Upper lobe of left lung (tissue), 4 donors: Measurements from ENCODE around the gene KCNIP3.

ENCODE experiments used
- POLR2A ChIP-seq, 4 donors: fragments of 450-650 bp; IDR thresholded peaks; one replicate each; pipeline ENCODE4 v1.5.1; 2016 to 2017; ENCODE audit warnings: antibody characterized with exemption in 4 of 4, mild to moderate bottlenecking in 2 of 4
- TF ChIP-seq, protein P1 (sequence below), 6 experiments: fragments of 450-650 bp in 4 of 6; fragments of 200-600 bp in 2 of 6; sonication (generic) in 2 of 6; IDR thresholded peaks; one replicate each; pipeline ENCODE4 v1.5.1; 2016 to 2019; ENCODE audit warnings: antibody characterized with exemption in 6 of 6

DNA sequence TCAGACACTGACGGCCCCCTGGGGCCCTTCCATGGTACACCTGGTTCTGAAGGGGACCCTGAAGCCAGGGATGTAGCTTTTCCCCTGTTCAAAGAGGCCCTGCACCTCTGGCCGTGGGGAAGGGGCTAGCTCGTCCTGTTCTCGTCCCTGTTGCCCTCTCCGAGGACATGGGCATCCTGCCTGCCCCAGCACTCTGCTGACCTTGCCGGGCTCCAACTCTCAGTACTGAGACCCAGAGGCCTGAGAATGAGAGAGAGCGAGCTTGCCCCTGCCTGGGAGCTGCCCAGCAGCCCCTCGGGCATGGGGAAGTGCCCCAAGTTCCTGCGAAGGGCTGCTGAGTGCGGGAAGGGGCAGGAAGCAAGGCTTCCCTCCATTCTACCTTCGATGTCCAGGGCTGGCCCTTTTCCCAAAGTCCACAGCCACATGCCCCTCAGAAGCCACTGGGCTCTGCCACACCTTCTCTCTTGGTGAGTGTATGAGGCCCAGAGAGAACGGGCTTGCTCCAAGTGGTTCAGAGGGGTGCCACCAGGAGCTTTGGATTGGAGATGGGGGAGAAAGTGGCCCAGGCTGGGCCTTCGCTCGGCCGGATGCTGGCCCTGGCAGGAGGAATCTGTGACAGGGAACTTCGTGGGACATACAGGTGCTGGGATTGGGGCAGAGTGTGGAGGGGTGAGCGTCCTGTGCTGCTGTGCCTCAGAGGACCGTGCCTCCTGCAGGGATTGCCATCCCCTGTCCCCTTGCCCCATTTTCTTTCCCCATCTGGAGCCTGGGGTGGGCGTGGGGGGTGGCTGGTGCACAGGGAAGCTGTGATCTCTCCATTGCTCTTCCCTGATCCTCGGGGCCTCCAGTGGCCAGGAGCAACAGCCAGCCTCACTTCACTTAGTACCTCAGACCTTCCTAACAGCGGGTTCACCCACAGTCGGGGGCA lies 50.8 kb downstream of the KCNIP3 start:
- TF ChIP-seq, protein P1, sequence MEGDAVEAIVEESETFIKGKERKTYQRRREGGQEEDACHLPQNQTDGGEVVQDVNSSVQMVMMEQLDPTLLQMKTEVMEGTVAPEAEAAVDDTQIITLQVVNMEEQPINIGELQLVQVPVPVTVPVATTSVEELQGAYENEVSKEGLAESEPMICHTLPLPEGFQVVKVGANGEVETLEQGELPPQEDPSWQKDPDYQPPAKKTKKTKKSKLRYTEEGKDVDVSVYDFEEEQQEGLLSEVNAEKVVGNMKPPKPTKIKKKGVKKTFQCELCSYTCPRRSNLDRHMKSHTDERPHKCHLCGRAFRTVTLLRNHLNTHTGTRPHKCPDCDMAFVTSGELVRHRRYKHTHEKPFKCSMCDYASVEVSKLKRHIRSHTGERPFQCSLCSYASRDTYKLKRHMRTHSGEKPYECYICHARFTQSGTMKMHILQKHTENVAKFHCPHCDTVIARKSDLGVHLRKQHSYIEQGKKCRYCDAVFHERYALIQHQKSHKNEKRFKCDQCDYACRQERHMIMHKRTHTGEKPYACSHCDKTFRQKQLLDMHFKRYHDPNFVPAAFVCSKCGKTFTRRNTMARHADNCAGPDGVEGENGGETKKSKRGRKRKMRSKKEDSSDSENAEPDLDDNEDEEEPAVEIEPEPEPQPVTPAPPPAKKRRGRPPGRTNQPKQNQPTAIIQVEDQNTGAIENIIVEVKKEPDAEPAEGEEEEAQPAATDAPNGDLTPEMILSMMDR (IDR thresholded peaks at IDR 0.05): no peak
- no peak for TF ChIP-seq POLR2A (IDR thresholded peaks at IDR 0.05)
